ENCODE measurements around the gene ANAPC7. TPM values are rescaled to one million over a fixed set of nuclear protein-coding genes. Genes with fewer than 3 reads are reported as not detected.
"Not testable (repeated sequence)": the region's sequence is repeated elsewhere in the genome, so short reads cannot be mapped to it uniquely, and the experiment has no call there.

Gene ANAPC7
- total and polyA plus RNA-seq, 2 of the 13 experiments (the other 11 are each of a cell fraction or from before 2014, with no cell fraction given): 40.0 to 69.1 TPM

GRCh38 chr12:110379197-110379596 is 24.3 kb downstream of the ANAPC7 start:
- DNase-seq (ENCODE audit: low spot score): no peak
- Histone ChIP-seq H2AFZ (ENCODE audit: low read length) (no peak overlapping the region), H3K9ac (ENCODE audit: insufficient read depth, low read depth, low read length) (no peak overlapping the region), H3K27ac (ENCODE audit: extremely low read length, insufficient read depth, low read length) (no peak overlapping the region), H3K27me3 (ENCODE audit: control insufficient read depth in 1 of 2, insufficient read depth in 2 of 2, low read length in 2 of 2) (no peaks in the 10 kb centered on the region), H3K36me3 (replicated peaks in 1 of 2; ENCODE audit: control insufficient read depth in 1 of 2, insufficient read depth in 2 of 2, low read length in 2 of 2) (peaks cover 30 to 70% of the 10 kb centered on the region in 2 experiments), H3K9me3 (ENCODE audit: low read length) (no peaks in the 10 kb centered on the region), H3K4me3 (replicated peaks in 1 of 3; ENCODE audit: insufficient read depth in 1 of 3, low read depth in 2 of 3, low read length in 3 of 3) (no peak overlapping the region), H3K4me1 (ENCODE audit: insufficient read depth, low read length) (no peaks in the 10 kb centered on the region), H3K79me2 (ENCODE audit: insufficient read depth, low read length) (no peaks in the 10 kb centered on the region), H4K20me1 (ENCODE audit: insufficient read depth, low read length) (no peaks in the 10 kb centered on the region), H3K4me2 (ENCODE audit: low read depth, low read length) (no peak overlapping the region)
- ChIA-PET CTCF (ENCODE audit: low intra/inter-chr PET ratio, low total read pairs) (no interaction called here), POLR2A (interaction anchor here (0.6 to 1.2 kb wide), 2 partner anchors 54 to 129 kb away, joined by 3 read pairs; no protein-coding TSS in a partner anchor)
- no peak for FAIRE-seq
- in situ Hi-C loops (cut with HindIII; ENCODE audit: extremely low pct_ligation_motif_present, low pct_unique_long_range_greater_than_20kb) (no loop called here), intact Hi-C loops (cut with micrococcal nuclease; ENCODE audit: unreplicated experiment) (no loop called here)
- BruUV-seq (replicated peaks): no TSS peak
- no peak for ATAC-seq
- 98% methylated on average over 3 of the region's 3 CpGs for WGBS (ENCODE audit: low lambda C conversion rate)
- no peak for TF ChIP-seq ZFP36L2 (CRISPR knock-in tag; IDR thresholded peaks at IDR 0.05)
- TF ChIP-seq ZNF34 (CRISPR knock-in tag; IDR thresholded peaks at IDR 0.05; ENCODE audit: borderline replicate concordance): no peak
- TF ChIP-seq LBX2 (CRISPR knock-in tag; IDR thresholded peaks at IDR 0.05; ENCODE audit: borderline replicate concordance): no peak
- TF ChIP-seq NFRKB (IDR thresholded peaks at IDR 0.05): no peak
- no peak for TF ChIP-seq ZNF549 (CRISPR knock-in tag; IDR thresholded peaks at IDR 0.05)
- no peak for TF ChIP-seq CBX5 (CRISPR knock-in tag; IDR thresholded peaks at IDR 0.05; ENCODE audit: borderline replicate concordance)
- TF ChIP-seq, protein P1, sequence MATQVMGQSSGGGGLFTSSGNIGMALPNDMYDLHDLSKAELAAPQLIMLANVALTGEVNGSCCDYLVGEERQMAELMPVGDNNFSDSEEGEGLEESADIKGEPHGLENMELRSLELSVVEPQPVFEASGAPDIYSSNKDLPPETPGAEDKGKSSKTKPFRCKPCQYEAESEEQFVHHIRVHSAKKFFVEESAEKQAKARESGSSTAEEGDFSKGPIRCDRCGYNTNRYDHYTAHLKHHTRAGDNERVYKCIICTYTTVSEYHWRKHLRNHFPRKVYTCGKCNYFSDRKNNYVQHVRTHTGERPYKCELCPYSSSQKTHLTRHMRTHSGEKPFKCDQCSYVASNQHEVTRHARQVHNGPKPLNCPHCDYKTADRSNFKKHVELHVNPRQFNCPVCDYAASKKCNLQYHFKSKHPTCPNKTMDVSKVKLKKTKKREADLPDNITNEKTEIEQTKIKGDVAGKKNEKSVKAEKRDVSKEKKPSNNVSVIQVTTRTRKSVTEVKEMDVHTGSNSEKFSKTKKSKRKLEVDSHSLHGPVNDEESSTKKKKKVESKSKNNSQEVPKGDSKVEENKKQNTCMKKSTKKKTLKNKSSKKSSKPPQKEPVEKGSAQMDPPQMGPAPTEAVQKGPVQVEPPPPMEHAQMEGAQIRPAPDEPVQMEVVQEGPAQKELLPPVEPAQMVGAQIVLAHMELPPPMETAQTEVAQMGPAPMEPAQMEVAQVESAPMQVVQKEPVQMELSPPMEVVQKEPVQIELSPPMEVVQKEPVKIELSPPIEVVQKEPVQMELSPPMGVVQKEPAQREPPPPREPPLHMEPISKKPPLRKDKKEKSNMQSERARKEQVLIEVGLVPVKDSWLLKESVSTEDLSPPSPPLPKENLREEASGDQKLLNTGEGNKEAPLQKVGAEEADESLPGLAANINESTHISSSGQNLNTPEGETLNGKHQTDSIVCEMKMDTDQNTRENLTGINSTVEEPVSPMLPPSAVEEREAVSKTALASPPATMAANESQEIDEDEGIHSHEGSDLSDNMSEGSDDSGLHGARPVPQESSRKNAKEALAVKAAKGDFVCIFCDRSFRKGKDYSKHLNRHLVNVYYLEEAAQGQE (IDR thresholded peaks at IDR 0.05; ENCODE audit: borderline replicate concordance in 1 of 2, low read depth in 1 of 2, low read length in 2 of 2): no peak

GRCh38 chr12:110378131-110378790 is 25.2 kb downstream of the ANAPC7 start:
- H4K20me1 ChIP-seq (ENCODE audit: insufficient read depth, low read length); H2AFZ ChIP-seq (ENCODE audit: low read length); H3K27ac ChIP-seq (ENCODE audit: extremely low read length, insufficient read depth, low read length); H3K4me3 ChIP-seq (replicated peaks in 1 of 3; ENCODE audit: insufficient read depth in 1 of 3, low read depth in 2 of 3, low read length in 3 of 3); BruUV-seq (replicated peaks); H3K9me3 ChIP-seq (ENCODE audit: low read length); DNase-seq (ENCODE audit: low spot score); intact Hi-C loops (cut with micrococcal nuclease; ENCODE audit: unreplicated experiment); H3K79me2 ChIP-seq (ENCODE audit: insufficient read depth, low read length); H3K9ac ChIP-seq (ENCODE audit: insufficient read depth, low read depth, low read length); FAIRE-seq; H3K4me2 ChIP-seq (ENCODE audit: low read depth, low read length); in situ Hi-C loops (cut with HindIII; ENCODE audit: extremely low pct_ligation_motif_present, low pct_unique_long_range_greater_than_20kb); ATAC-seq; H3K4me1 ChIP-seq (ENCODE audit: insufficient read depth, low read length); CTCF ChIA-PET (ENCODE audit: low intra/inter-chr PET ratio, low total read pairs); H3K27me3 ChIP-seq (ENCODE audit: control insufficient read depth in 1 of 2, insufficient read depth in 2 of 2, low read length in 2 of 2): not testable (repeated sequence)
- POLR2A ChIA-PET: interaction anchor here (1.2 kb wide), 1 partner anchor 128 kb away, joined by 3 read pairs; no protein-coding TSS in a partner anchor
- H3K36me3 ChIP-seq (replicated peaks in 1 of 2; ENCODE audit: control insufficient read depth in 1 of 2, insufficient read depth in 2 of 2, low read length in 2 of 2): peaks cover 36 to 78% of the 10 kb centered on the region in 2 experiments
- 97% methylated on average over 17 of the region's 17 CpGs for WGBS (ENCODE audit: low lambda C conversion rate)

Data from HepG2 (cell line).